Chondrocyte (in vitro differentiated cells): ENCODE data around the gene LRRC4C. TPM values are rescaled to one million over a fixed set of nuclear protein-coding genes. Genes with fewer than 3 reads are reported as not detected.

Experiments
- DNase-seq: peaks from one replicate; pipeline ENCODE4 v3.0.0; 2021; ENCODE audit warnings: mixed read lengths, low spot score
- H3K27ac Mint-ChIP-seq: one replicate; pipeline ENCODE4 v1.8.0; 2021; ENCODE audit warnings: mild to moderate bottlenecking, moderate library complexity, mixed read lengths; ENCODE audit not compliant: unreplicated experiment
- H3K27me3 Mint-ChIP-seq: 2 replicates; pipeline ENCODE4 v1.8.0; 2021; ENCODE audit warnings: low read depth, mixed read lengths
- H3K36me3 Mint-ChIP-seq: 2 replicates; pipeline ENCODE4 v1.8.0; 2021; ENCODE audit warnings: low read depth, mixed read lengths
- H3K4me1 Mint-ChIP-seq: 2 replicates; pipeline ENCODE4 v1.8.0; 2021; ENCODE audit warnings: low read depth, mild to moderate bottlenecking, mixed read lengths
- H3K4me3 Mint-ChIP-seq: one replicate; pipeline ENCODE4 v1.8.0; 2021; ENCODE audit warnings: mild to moderate bottlenecking, moderate library complexity, mixed read lengths; ENCODE audit not compliant: unreplicated experiment
- H3K9me3 Mint-ChIP-seq: 2 replicates; pipeline ENCODE4 v1.8.0; 2021; ENCODE audit warnings: low read depth, mixed read lengths
- CTCF ChIP-seq: fragments of 200-600 bp; sonication (generic); IDR thresholded peaks from 2 replicates; pipeline ENCODE4 v1.5.0; 2021; ENCODE audit warnings: antibody characterized with exemption, mild to moderate bottlenecking, moderate library complexity
- total RNA-seq: library from RNA; stranded (reverse); gene quantifications from 3 replicates; pipeline ENCODE4 v1.2.1, GENCODE V29; 2021

The LRRC4C gene
- total RNA-seq, 1 donor from 2014 or later = 0.72 TPM

GRCh38 chr11:40716344-40717130 lies 742.9 kb downstream of the LRRC4C start:
- no peak for DNase-seq
- no peak overlapping the region for H3K4me3 Mint-ChIP-seq
- H3K27ac Mint-ChIP-seq = no peak overlapping the region
- H3K36me3 Mint-ChIP-seq = no peaks in the 10 kb centered on the region
- H3K4me1 Mint-ChIP-seq = no peaks in the 10 kb centered on the region
- no peak for TF ChIP-seq CTCF
- H3K9me3 Mint-ChIP-seq = no peaks in the 10 kb centered on the region
- peaks cover 5% of the 10 kb centered on the region for H3K27me3 Mint-ChIP-seq

- no peak for TF ChIP-seq CTCF
- DNase-seq = no peak
- H3K9me3 Mint-ChIP-seq = peaks cover 3% of the 10 kb centered on the region
Measured at GRCh38 chr11:40713083-40713482, 746.4 kb downstream of the LRRC4C start.

GRCh38 chr11:40701027-40701426 lies 758.4 kb downstream of the LRRC4C start:
- no peak for TF ChIP-seq CTCF

More at GRCh38 chr11:40713083-40713482, 746.4 kb downstream of the LRRC4C start:
- H3K27me3 Mint-ChIP-seq = peaks cover 2% of the 10 kb centered on the region
- no peak overlapping the region for H3K27ac Mint-ChIP-seq
- no peak overlapping the region for H3K4me3 Mint-ChIP-seq
- no peaks in the 10 kb centered on the region for H3K36me3 Mint-ChIP-seq
- no peaks in the 10 kb centered on the region for H3K4me1 Mint-ChIP-seq

GRCh38 chr11:40689823-40690222 lies 769.6 kb downstream of the LRRC4C start:
- Mint-ChIP-seq H3K27me3 (no peaks in the 10 kb centered on the region), H3K4me1 (no peaks in the 10 kb centered on the region), H3K36me3 (no peaks in the 10 kb centered on the region), H3K9me3 (no peaks in the 10 kb centered on the region), H3K4me3 (no peak overlapping the region), H3K27ac (no peak overlapping the region)
- no peak for TF ChIP-seq CTCF
- no peak for DNase-seq

More at GRCh38 chr11:40701027-40701426, 758.4 kb downstream of the LRRC4C start:
- Mint-ChIP-seq H3K4me3 (no peak overlapping the region), H3K27me3 (peaks cover 2% of the 10 kb centered on the region), H3K9me3 (peaks cover 2% of the 10 kb centered on the region), H3K4me1 (no peaks in the 10 kb centered on the region), H3K36me3 (no peaks in the 10 kb centered on the region), H3K27ac (no peak overlapping the region)
- DNase-seq = no peak

GRCh38 chr11:40688369-40688768 lies 771.1 kb downstream of the LRRC4C start:
- Mint-ChIP-seq H3K27ac (no peak overlapping the region), H3K27me3 (no peaks in the 10 kb centered on the region), H3K4me1 (no peaks in the 10 kb centered on the region), H3K36me3 (no peaks in the 10 kb centered on the region), H3K9me3 (peaks cover 10% of the 10 kb centered on the region), H3K4me3 (no peak overlapping the region)
- TF ChIP-seq CTCF = no peak
- no peak for DNase-seq
